CD4-positive, alpha-beta T cell treated with Interleukin-6 at 100 ng/mL for 8 hours (primary cell): ENCODE results near the gene USP31.

ENCODE experiments used
- DNase-seq: peaks from one replicate; pipeline ENCODE4 v3.0.0-alpha.2; 2020; ENCODE audit warnings: mixed read lengths, low spot score

USP31 gene

GRCh38 chr16:23060458-23061320 is 88.6 kb downstream of the USP31 start:
- DNase-seq, result peak; percentile 45

DNA sequence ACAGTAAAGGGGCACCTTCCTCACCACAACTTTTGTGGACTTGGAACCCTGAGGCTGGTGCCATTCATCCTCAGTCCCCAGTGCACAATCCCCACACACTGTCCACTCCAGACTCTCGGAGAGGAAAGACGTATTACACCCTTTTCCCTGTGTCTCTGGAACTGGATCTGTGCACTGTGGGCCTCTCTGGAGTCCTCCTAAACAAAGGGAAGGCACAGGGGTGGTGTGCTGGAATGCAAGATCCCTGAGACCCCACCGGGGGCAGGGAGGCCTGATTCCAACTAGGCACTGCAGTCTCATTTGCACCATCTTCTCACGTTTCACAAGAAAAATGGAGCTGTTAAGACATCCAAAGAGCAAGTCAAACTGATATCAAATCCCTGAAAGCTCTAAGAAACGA is 89.8 kb downstream of the USP31 start:
- no peak for DNase-seq

- DNase-seq, result no peak
Observed at GRCh38 chr16:23058576-23058975, 90.7 kb downstream of the USP31 start.

- no peak for DNase-seq
Observed at GRCh38 chr16:23057013-23057596, 92.1 kb downstream of the USP31 start.

GRCh38 chr16:23055481-23055880 is 93.8 kb downstream of the USP31 start:
- DNase-seq, result no peak

DNA sequence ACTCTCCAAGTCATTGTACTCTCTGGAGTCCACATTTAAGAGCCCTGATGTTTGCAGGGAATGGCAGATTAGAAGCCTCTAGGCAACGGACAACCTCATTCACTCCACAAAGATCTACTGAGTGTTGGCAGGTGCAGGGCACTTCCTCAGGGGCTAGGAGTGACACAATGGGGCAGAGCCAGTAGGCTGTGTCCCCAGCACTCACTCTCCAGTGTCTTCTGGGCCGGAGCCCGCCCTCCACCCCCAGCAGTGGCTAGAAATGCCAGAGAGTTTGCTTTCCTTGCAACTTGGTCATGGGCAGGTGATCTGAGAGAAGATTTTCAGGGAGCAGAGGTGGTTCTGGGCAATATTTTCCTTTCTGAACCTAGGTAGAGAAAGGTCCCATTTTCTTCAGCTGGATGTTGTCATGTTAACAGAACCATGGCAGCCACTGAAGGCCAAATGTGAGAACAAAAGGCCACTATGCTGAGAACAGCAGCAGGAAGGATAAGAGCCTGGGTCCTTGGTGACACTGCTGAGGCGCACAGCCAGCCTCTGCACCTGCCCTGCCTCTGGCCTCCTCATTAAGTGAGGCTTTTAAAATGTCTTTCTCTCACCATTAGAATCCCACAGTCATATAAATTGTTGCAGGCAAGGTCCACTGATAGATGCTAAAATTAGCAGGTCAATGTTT is 96.2 kb downstream of the USP31 start:
- no peak for DNase-seq

DNA sequence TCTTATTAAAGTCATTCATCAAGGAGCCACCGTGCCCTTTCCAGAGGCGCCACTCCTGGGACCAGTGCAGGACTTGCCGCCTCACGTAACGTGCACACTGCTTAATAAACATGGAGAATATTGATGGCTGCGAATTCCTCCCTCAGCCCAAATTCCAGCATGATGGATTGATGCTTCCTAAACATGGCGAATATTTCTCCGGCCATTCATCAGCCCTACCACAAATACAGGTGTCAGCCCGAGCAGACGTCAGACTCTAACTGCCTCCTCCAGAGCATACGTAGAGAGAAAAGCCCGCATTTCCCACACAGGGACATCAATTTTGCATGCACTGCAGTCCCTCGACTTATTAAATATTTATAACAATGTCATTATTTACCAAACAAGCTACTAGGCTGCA is 97.0 kb downstream of the USP31 start:
- no peak for DNase-seq

DNA sequence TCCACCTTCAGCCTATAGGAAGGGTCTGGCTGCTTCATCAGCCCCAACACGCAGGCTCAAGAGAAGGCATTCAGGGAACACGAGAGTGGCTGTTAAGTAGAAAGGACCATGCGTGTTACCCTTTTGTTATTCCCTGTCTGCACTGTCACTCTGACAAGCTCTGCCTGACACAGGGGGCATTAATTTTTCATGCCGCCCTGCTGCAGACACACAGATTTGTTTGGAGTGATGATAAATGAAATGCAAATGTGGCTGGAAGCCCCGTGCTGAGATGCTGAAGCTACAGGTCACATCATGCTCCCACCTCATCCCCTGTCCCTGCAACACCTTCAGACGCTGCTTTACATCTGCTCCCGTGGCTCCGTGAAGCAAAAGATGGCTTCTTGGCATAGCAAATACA is 97.7 kb downstream of the USP31 start:
- no peak for DNase-seq

GRCh38 chr16:23048164-23048563 is 101.1 kb downstream of the USP31 start:
- DNase-seq, result no peak

GRCh38 chr16:23045025-23045424 is 104.2 kb downstream of the USP31 start:
- DNase-seq, result no peak

DNA sequence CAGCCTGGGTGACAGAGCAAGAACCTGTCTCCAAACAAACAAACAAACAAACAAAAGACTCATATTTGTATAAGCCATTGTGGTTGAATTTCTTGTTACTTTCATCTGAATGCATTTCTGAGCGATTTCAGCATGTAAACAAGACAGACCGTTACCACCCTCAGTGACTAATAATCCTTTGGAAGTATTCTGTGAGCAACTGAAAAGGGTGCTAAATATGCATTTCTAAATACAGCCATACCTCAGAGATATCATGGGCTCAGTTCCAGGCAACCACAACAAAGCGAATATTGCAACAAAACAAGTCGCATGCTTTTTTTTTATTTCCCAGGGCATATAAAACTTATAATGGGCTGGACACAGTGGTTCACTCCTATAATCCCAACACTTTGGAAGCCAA is 109.0 kb downstream of the USP31 start:
- no peak for DNase-seq

DNA sequence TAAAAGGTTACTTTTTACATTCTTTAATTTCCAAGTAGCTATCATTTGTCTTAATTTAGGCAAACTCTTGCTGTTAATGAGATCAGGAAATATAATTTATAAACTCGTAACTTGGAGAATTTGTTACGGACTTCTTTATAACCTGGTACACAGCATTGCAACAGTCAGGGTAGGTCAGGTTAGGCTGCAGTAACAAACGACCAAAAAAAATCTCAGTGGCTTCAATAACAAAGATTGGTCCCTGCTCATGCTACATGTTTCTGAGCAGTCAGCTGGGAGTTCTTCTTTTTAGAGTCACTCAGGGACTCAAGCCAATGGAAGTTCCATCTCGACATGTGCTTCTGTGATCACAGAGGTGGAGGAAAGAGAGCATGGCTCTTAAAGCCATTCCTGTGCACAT is 110.1 kb downstream of the USP31 start:
- no peak for DNase-seq

GRCh38 chr16:23035240-23035639 is 114.0 kb downstream of the USP31 start:
- no peak for DNase-seq

- DNase-seq, result no peak
Observed at GRCh38 chr16:23031508-23032098, 117.6 kb downstream of the USP31 start.

- DNase-seq, result no peak
Observed at GRCh38 chr16:23029733-23030420, 119.4 kb downstream of the USP31 start.

GRCh38 chr16:23027386-23027785 is 121.9 kb downstream of the USP31 start:
- no peak for DNase-seq

DNA sequence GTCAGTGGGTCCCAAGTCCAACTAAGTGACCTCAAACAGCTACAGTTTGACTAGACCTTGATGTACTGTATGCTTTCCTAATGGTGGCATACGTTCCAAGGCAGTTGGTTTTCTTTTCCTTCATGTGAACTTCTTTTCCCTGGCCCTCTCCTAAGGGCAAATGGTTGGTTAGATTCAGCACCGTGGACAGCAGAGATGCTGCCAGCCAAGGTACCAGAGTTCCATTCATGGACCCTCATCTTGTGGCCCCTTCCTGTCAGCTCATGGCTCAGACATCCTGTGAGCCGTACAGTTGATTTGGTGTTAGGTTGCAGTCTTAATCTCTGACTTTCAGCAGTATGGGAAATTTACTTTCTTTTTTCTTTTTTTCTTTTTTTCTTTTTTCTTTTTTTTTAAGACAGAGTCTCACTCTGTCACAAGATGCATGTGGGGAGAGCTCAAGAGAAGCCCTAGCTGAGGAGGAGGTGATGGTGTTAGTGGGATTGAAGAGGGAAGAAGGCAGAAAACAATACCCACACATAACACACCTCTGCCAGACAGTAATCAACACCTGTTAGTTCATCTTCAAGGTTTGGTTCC is 122.4 kb downstream of the USP31 start:
- DNase-seq, result no peak

DNA sequence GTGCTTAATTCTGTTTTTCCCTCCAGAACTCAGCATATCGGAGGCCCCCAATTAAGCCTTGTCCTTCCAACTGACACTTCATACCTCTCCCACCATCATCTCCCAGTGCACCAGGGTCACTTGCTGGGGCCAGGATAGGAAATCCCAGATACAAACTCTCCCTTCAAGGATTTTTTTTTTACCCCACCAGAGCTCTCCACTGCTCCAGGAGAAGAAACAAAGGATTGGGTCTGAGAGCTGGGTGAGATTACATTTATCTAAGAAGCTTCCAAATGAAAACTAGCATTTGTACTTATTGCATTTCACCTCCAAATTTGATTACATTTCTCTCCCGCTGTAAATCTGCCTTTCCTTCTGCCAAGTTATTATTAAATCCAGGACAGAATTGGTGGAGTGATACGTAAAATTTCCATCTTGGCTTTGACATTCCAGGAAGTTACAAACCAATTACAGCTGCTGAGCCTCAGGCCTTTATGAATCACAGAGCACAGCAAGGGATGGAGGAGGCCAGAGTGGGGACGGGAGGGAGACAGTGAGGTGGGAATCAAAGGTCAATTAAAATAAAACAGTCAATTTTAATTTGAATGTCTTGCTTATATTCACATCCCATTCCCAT is 123.5 kb downstream of the USP31 start:
- DNase-seq, result no peak

DNA sequence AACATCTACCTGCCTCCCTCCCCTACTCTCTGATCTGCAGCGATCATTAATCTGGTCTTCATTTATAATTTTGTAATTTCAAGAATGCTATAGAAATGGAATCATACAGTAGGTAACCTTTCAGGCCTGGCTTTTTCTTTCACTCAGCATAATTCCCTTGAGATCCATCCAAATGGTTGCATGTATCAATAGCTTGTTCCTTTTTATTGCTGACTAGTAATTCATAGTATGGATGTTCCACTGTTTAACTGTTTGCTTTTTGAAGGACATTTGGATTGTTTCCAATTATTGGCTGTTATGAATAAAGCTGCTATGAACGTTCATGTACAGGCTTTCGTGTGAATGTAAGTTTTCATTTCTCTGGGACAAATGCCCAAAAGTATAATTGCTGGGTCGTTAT is 125.2 kb downstream of the USP31 start:
- DNase-seq, result no peak

- DNase-seq, result no peak
Observed at GRCh38 chr16:23020084-23020483, 129.2 kb downstream of the USP31 start.

GRCh38 chr16:23016368-23016767 is 132.9 kb downstream of the USP31 start:
- DNase-seq, result no peak
